Measurements from ENCODE around the gene S100P. TPM values are rescaled to one million over a fixed set of nuclear protein-coding genes. Genes with fewer than 3 reads are reported as not detected.
A peak's percentile ranks its signal among the peaks of the same experiment; 100 is the strongest.
"Not testable (repeated sequence)": the region's sequence is repeated elsewhere in the genome, so short reads cannot be mapped to it uniquely, and the experiment has no call there.

The S100P gene
- total RNA-seq, 2 donors from 2014 or later, result 7.3 to 21.9 TPM

DNA sequence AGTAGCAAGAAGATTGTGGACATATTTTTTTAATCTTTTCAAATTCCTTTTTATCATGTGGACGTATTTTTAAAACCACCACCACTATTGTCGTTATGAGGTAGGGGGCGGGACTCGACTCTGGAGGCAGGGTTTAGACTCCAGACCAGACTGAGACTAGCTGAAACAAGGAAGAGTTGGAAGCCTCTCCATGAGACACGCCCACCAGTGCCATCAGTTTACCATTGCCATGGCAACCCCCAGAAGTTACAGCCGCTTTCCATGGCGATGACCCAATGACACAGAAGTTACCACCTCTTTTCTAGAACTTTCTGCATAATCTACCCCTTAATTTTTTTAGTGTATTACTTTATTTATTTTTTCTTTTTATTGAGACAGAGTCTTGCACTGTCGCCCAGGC lies 44.5 kb upstream of the S100P start:
- WGBS, result 89% methylated on average over 8 of the region's 8 CpGs
- intact Hi-C loops (cut with DNase I), result no loop called here
- Histone ChIP-seq H3K27me3 (replicated peaks; ENCODE audit: insufficient read depth) (no peaks in the 10 kb centered on the region), H3K4me3 (no peak overlapping the region), H3K4me1 (replicated peaks) (no peaks in the 10 kb centered on the region), H3K36me3 (no peaks in the 10 kb centered on the region), H3K9me3 (no peaks in the 10 kb centered on the region), H3K27ac (no peak overlapping the region)
- no peak for DNase-seq (ENCODE audit: low spot score)
- TF ChIP-seq POLR2AphosphoS5 (IDR thresholded peaks at IDR 0.05) (no peak), POLR2A (IDR thresholded peaks at IDR 0.05) (no peak)
- TF ChIP-seq, protein P1, sequence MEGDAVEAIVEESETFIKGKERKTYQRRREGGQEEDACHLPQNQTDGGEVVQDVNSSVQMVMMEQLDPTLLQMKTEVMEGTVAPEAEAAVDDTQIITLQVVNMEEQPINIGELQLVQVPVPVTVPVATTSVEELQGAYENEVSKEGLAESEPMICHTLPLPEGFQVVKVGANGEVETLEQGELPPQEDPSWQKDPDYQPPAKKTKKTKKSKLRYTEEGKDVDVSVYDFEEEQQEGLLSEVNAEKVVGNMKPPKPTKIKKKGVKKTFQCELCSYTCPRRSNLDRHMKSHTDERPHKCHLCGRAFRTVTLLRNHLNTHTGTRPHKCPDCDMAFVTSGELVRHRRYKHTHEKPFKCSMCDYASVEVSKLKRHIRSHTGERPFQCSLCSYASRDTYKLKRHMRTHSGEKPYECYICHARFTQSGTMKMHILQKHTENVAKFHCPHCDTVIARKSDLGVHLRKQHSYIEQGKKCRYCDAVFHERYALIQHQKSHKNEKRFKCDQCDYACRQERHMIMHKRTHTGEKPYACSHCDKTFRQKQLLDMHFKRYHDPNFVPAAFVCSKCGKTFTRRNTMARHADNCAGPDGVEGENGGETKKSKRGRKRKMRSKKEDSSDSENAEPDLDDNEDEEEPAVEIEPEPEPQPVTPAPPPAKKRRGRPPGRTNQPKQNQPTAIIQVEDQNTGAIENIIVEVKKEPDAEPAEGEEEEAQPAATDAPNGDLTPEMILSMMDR (IDR thresholded peaks at IDR 0.05), result no peak

DNA sequence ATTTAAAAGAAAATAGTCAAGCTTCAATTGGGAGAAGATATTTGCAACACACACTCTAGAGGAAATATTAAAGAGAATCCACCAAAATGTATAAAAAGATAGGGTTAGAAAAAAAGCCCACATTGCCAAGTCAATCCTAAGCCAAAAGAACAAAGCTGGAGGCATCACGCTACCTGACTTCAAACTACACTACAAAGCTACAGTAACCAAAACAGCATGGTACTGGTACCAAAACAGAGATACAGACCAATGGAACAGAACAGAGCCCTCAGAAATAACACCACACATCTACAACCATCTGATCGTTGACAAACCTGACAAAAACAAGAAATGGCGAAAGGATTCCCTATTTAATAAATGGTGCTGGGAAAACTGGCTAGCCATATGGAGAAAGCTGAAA lies 39.5 kb upstream of the S100P start:
- DNase-seq (ENCODE audit: low spot score); intact Hi-C loops (cut with DNase I); H3K27ac ChIP-seq; H3K4me3 ChIP-seq; H3K36me3 ChIP-seq; H3K9me3 ChIP-seq; H3K27me3 ChIP-seq (replicated peaks; ENCODE audit: insufficient read depth); H3K4me1 ChIP-seq (replicated peaks): not testable (repeated sequence)
- WGBS, result 80% methylated on average over 3 of the region's 3 CpGs

DNA sequence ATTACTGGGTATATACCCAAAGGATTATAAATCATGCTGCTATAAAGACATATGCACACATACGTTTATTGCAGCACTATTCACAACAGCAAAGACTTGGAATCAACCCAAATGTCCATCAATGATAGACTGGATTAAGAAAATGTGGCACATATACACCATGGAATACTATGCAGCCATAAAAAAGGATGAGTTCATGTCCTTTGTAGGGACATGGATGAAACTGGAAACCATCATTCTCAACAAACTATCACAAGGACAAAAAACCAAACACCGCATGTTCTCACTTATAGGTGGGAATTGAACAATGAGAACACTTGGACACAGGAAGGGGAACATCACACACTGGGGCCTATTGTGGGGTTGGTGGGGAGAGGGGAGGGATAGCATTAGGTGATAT lies 38.4 kb upstream of the S100P start:
- H3K27ac ChIP-seq; H3K4me1 ChIP-seq (replicated peaks); intact Hi-C loops (cut with DNase I); H3K9me3 ChIP-seq; H3K36me3 ChIP-seq; H3K4me3 ChIP-seq; DNase-seq (ENCODE audit: low spot score); H3K27me3 ChIP-seq (replicated peaks; ENCODE audit: insufficient read depth): not testable (repeated sequence)
- WGBS, result 70% methylated on average over 2 of the region's 2 CpGs

DNA sequence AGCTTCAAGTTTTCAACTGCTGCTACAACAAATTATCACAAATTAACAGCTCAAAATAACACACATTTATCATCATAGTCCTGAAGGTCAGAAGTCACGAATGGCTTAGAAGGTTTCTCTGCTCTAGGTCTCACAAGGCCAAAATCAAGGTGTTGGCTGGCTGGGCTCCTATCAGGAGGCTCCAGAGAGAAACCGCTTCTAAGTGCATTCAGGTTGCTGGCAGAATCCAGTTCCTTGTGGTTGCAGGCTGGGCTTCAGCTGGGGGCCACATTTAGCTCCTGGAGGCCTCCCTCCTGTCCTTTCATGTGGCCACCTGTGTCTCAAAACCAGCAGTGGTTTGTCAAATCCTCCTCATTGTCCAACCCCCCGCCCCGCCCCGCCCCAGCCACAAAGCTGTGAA lies 37.8 kb upstream of the S100P start:
- no peaks in the 10 kb centered on the region for H3K9me3 ChIP-seq
- no peak overlapping the region for H3K4me3 ChIP-seq
- TF ChIP-seq, protein P1 (IDR thresholded peaks at IDR 0.05), result no peak
- intact Hi-C loops (cut with DNase I), result no loop called here
- no peaks in the 10 kb centered on the region for H3K27me3 ChIP-seq (replicated peaks; ENCODE audit: insufficient read depth)
- 95% methylated on average over 5 of the region's 5 CpGs for WGBS
- no peaks in the 10 kb centered on the region for H3K4me1 ChIP-seq (replicated peaks)
- no peak for DNase-seq (ENCODE audit: low spot score)
- no peaks in the 10 kb centered on the region for H3K36me3 ChIP-seq
- H3K27ac ChIP-seq, result no peak overlapping the region

DNA sequence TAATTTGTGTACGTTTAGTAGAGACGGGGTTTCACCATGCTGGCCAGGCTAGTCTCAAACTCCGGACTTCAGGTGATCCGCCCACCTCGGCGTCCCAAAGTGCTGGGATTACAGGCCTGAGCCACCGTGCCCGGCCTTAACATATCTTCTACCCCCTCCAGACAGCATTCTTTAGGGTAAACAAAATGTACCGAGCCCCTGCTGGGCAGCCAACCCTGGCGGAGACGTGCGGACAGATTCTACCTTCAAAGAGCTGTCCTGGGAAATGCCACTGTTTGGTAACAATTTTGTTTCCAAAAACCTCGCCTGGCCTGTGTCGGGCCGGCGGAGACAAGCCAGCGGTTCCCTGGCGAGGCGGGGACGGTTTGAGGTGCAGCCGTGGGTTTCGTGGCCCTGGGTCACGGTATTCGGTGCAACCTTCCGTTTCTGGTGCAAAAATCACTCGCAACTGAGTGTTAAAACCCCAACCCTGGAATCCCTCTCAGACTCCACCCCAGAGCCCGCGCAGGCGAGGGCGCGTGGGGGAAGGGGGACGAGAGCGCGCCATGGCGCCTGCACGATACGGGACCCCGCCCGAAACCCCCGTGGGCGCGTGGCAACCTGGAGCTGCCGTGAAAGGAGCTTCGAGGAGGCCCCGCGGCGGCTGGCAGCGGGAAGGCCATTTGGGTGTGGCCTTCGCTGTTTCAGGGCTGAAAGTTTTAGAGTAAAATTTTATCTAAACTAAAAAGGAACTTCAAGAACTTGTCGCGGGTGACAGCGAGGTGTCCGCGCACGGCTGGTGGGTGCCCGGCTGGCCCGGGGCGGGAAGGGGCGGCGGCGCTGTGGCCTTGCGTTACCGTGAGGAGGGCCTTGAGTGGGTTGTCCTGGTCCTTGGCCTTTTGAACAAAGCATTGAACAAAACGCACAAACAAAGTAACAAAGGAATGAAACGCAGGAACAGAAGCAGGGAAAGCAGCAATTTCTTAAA lies 36.2 kb upstream of the S100P start:
- Histone ChIP-seq H3K4me3 (no peak overlapping the region), H3K27me3 (replicated peaks; ENCODE audit: insufficient read depth) (no peaks in the 10 kb centered on the region), H3K4me1 (replicated peaks) (no peaks in the 10 kb centered on the region), H3K27ac (no peak overlapping the region), H3K9me3 (no peaks in the 10 kb centered on the region), H3K36me3 (no peaks in the 10 kb centered on the region)
- intact Hi-C loops (cut with DNase I), result no loop called here
- DNase-seq (ENCODE audit: low spot score), result no peak
- WGBS, result 82% methylated on average over 65 of the region's 65 CpGs
- TF ChIP-seq POLR2AphosphoS5 (IDR thresholded peaks at IDR 0.05) (no peak), POLR2A (IDR thresholded peaks at IDR 0.05) (no peak)
- TF ChIP-seq, protein P1 (IDR thresholded peaks at IDR 0.05), result no peak

DNA sequence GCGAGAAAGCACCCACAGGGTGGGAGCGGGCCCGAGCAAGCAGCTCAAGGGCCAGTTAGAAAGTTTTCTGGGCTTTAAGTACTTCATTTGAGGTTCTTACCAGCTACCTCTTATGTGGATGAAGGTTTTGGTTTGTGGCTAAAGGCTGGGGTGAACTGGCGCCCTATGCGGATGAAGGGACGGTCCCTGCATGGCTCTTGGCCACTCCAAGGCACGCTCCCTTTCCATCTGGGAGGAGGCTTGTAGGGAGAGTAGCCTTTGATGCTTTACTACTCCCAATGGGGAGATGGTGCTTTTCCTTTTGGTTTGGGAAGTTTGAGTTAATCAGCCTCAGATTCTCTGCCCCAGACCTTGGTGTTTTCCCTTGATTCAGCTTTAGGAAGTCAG lies 35.5 kb upstream of the S100P start:
- no peaks in the 10 kb centered on the region for H3K9me3 ChIP-seq
- no peaks in the 10 kb centered on the region for H3K4me1 ChIP-seq (replicated peaks)
- peak overlapping the region in 1 of 2 donors; percentile 28 for H3K4me3 ChIP-seq
- TF ChIP-seq, protein P1 (IDR thresholded peaks at IDR 0.05), result no peak
- TF ChIP-seq POLR2A (IDR thresholded peaks at IDR 0.05), result no peak
- no peak for TF ChIP-seq POLR2AphosphoS5 (IDR thresholded peaks at IDR 0.05)
- no peaks in the 10 kb centered on the region for H3K36me3 ChIP-seq
- peak overlapping the region in 1 of 2 donors; percentile 49 for H3K27ac ChIP-seq
- WGBS, result 96% methylated on average over 7 of the region's 7 CpGs
- DNase-seq (ENCODE audit: low spot score), result no peak
- no peaks in the 10 kb centered on the region for H3K27me3 ChIP-seq (replicated peaks; ENCODE audit: insufficient read depth)
- intact Hi-C loops (cut with DNase I), result no loop called here

Measured in prostate gland (tissue), 2 donors.